GM18870 (cell line): ENCODE data around the gene SYT5.
"Not testable (repeated sequence)": the region's sequence is repeated elsewhere in the genome, so short reads cannot be mapped to it uniquely, and the experiment has no call there.

Experiments
- ATAC-seq: cut with Tn5 transposase; IDR thresholded peaks from one replicate; pipeline ENCODE4 v1.9.1; 2021; ENCODE audit warnings: moderate library complexity; ENCODE audit not compliant: unreplicated experiment

Gene SYT5

DNA sequence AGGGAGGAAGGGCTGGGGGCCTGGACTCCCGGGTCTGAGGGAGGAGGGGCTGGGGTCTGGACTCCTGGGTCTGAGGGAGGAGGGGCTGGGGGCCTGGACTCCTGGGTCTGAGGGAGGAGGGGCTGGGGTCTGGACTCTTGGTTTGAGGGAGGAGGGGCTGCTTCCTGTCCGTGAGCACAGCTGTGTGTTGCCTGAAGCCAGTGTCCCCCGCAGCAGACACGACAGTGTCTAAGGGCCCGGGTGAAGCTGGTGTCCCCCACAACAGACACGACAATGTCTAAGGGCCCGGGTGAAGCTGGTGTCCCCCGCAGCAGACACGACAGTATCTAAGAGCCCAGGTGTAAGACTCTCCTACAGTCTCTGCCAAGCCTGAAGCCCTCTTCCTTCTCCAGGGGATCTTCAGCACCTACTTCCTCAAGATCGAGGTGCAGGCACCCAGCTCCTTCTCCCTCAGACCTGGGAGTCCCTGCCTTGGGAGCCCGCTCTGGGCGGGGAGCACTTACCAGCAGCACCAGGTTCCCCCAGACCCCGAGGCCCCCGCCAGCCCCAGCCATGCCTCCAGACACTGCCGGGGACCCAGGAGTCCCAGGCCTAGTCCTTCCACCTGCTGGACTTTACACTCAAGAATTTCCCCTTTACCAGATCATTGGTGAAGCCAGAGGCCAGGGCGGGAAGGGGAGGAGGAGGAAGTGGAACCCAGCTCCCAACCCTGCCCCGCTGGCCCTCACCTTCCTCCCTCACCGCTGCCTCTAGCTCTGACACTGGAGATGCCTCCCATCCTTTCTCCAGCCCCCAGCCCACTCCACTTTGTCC lies 29.0 kb upstream of the SYT5 start, which contains the start of gene PTPRH:
Gene PTPRH (minus strand): TSS at position 622 of the 813 bp plus-strand sequence. CDS start 68 bp downstream, at position 554.
- ATAC-seq: no peak

DNA sequence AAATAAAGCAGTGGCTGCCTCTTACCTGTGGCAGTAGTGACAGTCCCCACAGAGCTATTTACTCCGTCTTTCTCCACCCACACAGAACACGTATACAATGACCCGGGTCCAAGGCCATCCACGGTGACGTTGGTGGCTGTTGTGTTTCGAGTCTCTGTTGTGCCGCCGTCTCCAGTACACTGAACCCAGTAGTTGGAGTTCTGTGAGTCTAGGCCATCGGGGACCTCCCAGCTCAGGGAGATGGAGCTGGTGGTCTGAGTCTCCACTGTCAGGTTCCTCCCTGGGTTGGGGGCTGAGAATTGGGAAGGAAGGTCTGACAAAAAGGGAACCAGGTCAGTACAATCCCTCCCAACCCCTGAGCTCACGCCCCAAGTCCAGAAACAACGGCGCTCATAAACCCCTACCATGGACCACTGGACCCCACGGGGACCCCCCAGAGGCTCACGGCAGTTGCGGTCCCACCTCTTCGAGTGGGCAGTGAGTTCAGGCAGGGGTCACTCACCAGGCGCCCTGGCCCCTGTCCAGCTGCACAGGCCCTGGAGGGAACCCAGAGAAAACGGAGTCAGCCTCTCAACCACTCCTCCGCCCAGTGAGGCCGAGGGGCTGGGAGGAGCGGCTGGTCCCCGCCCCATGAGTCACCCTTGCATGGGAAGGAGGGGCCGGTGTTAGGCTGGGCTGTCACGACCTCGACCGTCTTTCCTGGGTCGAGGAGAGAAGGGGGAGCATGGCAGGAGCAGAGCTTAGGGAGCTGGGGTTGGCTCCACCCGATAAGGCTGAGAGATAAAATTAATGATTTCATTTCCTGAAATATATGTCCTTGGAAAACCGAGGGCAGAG lies 26.8 kb upstream of the SYT5 start:
- ATAC-seq: no peak

GRCh38 chr19:55202199-55202598 lies 22.1 kb upstream of the SYT5 start:
- ATAC-seq: not testable (repeated sequence)

DNA sequence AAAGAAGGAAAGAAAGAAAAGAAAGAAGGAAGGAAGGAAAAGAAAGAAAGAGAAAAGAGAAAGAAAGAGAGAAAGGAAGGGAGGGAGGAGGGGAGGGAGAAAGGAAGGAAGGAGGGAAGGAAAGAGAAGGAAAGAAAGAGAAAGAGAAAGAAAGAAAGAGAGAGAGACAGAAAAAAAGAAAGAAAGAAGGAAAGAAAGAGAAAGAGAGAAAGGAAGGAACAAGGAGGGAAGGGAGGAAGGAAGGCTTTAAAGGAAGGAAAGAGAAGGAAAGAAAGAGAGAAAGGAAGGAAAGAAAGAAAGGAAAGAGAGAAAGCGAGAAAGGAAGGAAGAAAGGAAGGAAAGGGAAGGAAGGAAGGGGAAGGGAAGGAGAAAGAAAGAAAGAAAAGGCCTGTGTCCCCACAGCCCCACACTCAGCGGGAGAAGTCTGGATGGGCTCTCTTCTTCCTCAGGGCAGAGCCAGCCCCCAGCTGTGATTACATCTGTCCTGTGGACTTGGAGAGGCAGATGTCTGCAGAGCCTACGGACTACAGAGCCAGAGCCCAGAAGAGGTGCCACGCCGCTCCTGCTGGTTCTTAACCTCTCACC lies 19.6 kb upstream of the SYT5 start:
- ATAC-seq: no peak

DNA sequence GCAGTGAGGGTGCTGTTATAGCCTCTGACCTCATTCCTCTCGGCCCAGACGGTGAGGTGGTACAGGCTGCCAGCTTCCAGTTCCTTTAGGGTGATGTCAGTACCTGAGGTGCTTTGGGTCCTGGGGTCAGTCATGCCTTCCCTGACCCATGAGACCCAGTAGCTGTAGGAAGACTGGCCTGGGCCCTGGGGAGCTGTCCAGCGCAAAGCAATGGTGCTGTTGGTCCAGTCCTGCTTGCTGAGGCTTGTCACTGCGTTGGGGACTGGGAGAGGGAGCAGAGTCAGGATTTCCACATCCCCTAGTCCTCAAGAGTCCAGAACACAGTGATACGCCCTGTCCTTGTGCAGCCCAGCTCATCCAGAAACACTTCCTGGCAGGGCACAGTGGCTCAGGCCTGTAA lies 18.6 kb upstream of the SYT5 start:
- no peak for ATAC-seq

- no peak for ATAC-seq
Observed at GRCh38 chr19:55197528-55197927, 17.4 kb upstream of the SYT5 start.

DNA sequence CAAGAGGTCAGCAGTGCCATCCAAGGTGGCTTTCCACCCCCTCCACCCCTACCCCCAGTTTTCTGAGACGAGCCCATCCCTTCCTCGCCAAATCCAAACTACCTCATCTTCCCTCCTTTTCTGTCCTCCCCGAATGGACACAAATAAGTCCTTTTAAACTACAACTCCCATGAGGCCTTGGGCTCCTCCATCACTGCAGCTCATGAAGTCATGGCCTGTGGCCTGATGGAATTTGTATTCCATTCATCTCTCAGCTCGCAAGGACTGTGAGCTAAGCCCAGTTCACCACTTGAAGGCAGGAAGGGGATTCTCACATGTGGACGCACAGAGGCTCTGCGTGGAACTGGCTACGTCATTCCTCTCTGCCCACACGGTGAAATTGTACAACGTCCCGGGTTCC lies 16.7 kb upstream of the SYT5 start:
- no peak for ATAC-seq

DNA sequence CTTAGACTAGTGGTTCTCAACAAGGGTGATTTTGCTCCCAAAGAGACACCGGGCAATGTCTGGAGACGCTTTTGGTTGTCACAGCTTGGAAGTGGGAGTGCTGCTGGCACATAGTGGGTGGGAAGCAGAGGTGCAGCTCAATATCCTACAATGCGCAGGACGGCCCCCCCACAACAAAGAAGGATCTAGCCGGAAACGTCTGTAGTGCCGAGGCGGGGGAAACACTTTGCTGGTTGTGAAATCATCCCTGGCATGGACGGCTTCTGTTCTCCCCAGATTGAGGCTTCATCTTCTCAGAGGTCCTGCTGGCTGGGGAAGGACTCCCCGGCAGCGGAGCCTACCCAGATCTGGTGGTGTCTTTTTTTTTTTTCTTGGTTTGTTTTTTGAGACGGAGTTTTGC lies 13.4 kb upstream of the SYT5 start:
- no peak for ATAC-seq

DNA sequence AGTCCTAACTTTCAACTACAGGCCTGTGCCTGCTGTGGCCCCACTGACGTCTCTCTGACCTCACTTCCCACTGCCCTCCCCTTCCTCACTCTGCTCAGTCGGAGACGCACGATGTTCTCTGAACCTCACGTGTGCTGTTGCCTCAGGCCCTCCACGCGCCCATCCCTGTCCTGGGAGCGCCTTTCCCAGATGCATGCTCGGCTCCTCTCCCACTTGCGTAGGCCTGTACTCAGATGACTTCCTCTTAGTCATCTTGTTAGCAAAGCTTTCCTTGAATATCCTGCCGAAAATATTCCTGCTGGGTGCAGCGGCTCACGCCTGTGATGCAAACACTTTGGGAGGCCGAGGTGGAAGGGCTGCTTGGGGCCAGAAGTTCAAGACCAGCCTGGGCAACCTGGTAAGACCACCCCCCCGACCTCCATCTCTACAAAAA lies 9.3 kb upstream of the SYT5 start:
- ATAC-seq: no peak

DNA sequence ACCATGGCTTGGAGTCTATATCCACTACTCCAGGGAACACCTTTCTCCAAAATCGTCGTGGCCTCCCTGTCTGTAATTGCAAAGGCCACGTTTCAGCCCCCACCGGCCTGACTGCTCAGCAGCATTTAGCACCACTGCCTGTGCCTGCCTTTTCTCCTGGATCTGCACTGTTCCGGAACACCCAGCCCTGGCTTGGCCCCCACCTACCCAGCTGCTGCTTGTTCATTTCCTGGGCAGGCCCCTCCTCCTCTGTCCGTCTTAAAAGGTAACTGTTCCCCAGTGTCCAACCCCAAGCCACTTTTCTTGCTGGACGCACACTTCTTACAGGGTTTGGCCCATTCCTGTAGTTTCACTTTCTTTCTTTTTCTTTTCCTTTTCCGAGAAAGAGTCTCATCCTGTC lies 8.5 kb upstream of the SYT5 start:
- no peak for ATAC-seq

- no peak for ATAC-seq
Observed at GRCh38 chr19:55186080-55186479, 6.0 kb upstream of the SYT5 start.

GRCh38 chr19:55181740-55182139 lies 1.7 kb upstream of the SYT5 start:
- no peak for ATAC-seq

GRCh38 chr19:55178781-55179599 lies 1.1 kb downstream of the SYT5 start:
- ATAC-seq: no peak

GRCh38 chr19:55176076-55176475 lies 4.0 kb downstream of the SYT5 start:
- no peak for ATAC-seq

DNA sequence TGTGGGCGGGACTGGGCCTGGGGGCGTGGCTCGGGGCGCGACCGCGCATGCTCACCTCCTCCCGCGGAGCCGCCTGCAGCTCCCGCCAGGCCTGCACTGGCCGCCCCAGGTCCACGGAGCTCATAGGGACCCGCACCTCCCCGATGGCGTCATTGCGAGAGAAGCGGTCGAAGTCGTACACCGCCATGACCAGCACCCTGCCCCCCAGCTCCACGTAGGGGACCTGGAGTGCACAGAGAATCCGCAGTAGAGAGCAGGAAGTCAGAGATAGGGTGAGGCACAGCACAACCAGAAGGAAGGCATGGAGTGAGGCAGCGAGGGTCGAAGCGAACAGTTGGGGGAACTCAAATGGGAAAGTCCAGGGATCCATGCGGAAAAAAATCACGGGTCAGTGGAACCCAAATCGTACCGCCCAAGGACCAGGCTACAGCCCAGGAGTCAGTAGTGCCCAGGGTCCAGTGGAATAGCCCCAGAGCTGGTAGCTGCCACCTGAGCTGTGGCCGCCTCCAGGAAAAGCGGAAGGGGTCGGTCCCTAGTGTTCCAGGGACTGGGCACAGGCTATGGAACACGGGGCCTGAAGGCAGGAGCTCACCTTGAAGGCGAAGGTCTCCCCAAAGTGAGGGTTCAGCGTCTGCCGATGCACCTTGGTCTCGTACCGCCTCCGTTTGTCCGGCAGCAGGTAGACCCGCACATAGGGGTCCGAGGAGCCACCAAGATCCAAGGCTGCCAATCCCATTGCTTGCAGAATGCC lies 4.8 kb downstream of the SYT5 start:
- no peak for ATAC-seq

DNA sequence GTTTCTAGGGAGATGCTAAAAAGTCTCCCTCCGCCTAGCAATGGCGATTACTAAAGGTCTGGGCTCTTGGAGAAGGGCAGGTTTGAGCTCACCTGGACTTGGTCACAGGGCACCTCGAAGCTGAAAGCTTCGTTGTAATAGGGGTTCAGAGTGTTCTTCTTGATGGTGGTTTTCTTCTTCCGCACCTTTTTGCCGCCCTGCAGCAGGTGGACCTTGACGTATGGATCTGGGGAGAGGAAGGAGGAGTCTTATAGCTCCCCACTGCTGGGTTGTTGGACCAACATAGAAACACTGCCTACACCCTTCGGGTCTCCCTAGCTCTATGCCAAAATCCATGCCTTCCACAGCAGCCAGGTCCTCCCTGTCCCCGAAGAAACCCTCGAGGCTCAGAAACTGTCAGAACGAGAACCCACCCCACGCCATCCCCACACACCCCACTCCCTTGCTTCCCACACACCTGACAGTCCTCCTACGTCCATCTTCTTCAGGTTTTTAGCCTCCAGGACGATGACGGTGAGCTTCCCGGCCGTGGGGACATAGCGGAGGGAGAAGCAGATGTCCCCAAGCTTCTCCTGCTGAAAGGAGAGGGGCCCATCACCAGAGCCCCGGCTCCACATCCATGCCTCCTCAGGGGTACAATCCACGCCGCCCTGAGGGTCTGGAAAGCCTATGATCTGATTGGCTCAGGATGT lies 5.5 kb downstream of the SYT5 start:
- no peak for ATAC-seq

DNA sequence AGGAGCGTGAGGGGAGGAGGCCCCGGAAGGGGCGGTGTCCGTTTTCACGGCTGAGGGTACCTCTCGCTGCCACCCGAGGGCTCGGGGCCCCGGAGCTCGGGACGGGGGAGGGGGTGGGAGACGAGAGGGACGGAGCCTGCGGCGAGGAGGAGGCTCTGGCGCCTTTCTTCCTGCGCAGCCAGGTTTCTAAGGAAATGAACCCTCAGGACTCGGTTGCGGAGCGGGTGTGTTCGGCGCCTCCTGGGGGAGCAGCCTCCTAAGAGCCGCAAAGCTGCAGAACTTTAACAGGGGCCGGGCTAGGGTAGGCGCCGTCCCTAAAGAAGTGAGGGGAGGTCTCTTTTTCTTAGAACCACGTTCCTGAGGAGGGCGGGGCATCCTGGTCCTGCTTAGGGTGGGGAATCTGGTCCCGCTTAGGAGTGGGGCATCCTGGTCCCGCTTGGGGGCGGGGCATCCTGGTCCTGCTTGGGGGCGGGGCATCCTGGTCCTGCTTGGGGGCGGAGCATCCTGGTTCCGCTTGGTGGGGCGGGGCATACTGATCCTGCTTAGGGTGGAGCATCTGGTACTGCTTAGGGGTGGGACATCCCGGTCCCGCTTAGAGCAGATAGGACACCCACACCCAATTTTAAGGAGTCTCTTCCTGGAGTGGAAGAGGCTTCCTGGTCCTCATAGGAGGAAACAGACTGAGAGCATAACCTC lies 6.2 kb downstream of the SYT5 start:
- no peak for ATAC-seq

GRCh38 chr19:55173186-55173713 lies 6.8 kb downstream of the SYT5 start:
- ATAC-seq: no peak

DNA sequence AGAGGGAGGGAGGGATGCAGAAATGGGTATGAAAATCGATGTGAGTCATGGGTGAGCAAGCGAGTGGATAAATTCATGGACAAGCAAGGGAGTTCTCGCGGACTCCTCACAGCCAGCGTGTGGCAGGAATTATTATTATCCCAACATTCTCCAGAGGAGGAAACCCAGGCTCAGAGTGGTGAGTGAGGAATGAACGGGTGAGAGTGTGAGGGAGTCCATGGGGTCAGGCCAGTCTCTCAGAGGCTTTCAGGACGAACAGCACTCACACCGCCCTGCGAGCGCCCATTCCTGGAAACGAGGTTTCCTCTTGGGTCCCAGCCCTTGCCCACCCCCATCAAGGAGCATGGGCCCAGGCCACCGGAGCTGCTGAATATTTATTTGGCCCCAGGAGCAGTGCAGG lies 7.3 kb downstream of the SYT5 start:
- ATAC-seq: no peak
